Memory B cell (primary cell): ENCODE data around the gene METTL17.

Experiments used
- ATAC-seq: fragments of 150-1000 bp; cut with Tn5 transposase; 2 replicates; pipeline ENCODE4 v1.10.0; 2021; ENCODE audit warnings: low read depth, mild to moderate bottlenecking, moderate library complexity
- DNase-seq, 2 donors: peaks; one replicate each; pipeline ENCODE4 v3.0.0; 2022; ENCODE audit warnings: low spot score in 2 of 2
- H3K27ac Mint-ChIP-seq: one replicate; pipeline ENCODE4 v1.8.0; 2022; ENCODE audit warnings: mild to moderate bottlenecking, moderate library complexity, mixed read lengths
- H3K27me3 Mint-ChIP-seq: one replicate; pipeline ENCODE4 v1.8.0; 2022; ENCODE audit warnings: mixed read lengths
- H3K36me3 Mint-ChIP-seq: one replicate; pipeline ENCODE4 v1.8.0; 2022; ENCODE audit warnings: mild to moderate bottlenecking, mixed read lengths
- H3K4me1 Mint-ChIP-seq: one replicate; pipeline ENCODE4 v1.8.0; 2022; ENCODE audit warnings: mixed read lengths
- H3K4me3 Mint-ChIP-seq: one replicate; pipeline ENCODE4 v1.8.0; 2022; ENCODE audit warnings: mild to moderate bottlenecking, moderate library complexity, mixed read lengths
- H3K9me3 Mint-ChIP-seq: one replicate; pipeline ENCODE4 v1.8.0; 2022; ENCODE audit warnings: mixed read lengths

Gene METTL17

DNA sequence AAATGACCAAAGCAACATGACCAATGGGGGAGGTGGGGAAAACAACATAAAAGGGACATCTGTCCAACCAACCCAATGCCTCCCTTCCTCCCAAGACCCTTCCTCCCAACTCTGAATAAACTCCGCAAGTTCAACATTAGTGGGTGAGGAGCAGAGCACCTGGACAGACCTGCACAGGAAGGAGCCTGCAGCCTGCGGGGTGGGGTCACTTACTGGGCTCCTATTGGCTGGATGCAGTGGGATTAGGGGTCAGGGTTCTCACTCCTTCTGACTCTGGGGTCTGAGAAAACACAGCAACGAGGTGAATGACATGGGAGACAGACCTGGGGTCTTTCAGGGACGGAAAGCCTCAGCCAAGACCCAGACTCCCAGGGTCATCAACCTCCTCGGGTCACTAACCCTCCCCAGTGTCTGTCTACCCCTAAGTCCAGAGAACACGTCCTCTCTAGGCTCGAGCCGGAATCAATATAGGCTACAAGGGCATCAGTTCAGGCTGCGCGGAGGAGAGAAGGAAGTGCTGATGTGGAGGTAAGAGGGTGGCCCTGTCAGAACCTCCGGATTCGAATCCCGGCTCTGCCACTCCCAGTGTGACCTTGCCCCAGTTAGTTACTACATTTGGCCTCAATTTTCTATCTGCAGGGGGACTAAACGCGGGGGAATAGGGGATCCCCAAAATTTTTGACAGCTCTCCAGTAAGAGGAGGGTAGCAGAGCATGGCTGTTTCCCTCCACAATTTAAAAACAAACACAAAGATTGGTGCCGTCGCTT lies 34.2 kb downstream of the METTL17 start:
- peaks cover 11% of the 10 kb centered on the region for H3K4me1 Mint-ChIP-seq
- H3K36me3 Mint-ChIP-seq, result peaks cover 3% of the 10 kb centered on the region
- DNase-seq (no peak), ATAC-seq (peak; percentile 2)
- peak overlapping the region; percentile 90 for H3K4me3 Mint-ChIP-seq
- H3K27me3 Mint-ChIP-seq, result peaks cover 9% of the 10 kb centered on the region
- no peak overlapping the region for H3K27ac Mint-ChIP-seq
- no peaks in the 10 kb centered on the region for H3K9me3 Mint-ChIP-seq

DNA sequence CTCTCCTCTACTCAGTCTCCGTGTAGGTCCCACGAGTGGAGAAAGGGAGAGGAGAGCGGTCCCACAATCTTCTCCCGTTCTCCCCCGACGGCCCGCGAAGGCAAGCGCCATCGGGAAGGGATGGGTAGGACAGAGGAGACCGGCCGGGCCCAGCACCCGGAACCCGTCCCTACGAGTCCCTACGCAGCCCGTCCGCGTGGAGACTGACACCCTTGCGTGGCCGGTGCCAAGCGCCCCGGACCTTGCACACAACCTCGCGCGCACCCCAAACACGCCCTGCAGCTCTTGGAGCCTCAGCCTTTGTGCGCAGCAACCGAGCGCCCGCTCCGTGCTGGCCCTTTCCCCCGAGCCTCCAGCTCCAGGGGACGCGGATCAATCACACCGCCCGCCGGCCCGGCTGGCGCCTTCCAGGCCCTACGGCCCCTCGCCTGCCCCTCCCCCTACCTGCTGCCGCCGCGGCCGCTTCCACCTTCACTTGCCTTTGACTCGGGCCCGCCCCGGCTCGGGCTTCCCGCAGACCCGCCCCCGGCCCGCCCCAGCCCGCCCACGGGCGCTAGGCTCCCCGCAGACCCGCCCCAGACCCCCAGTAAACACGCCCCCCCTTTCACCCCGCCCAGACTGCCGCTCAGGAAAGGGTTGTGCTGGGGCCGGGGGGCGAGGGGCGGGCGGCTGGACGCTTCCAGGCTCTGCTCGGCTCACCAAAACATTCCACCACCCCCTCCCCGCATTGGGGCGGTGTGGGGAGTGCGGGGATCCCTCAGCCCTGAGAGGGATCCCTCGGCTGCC lies 35.0 kb downstream of the METTL17 start, which contains the start of gene NDRG2:
Gene NDRG2 (minus strand): TSS at position 477 of the 786 bp plus-strand sequence. CDS start 1,746 bp downstream, outside the sequence.
- H3K27ac Mint-ChIP-seq, result no peak within 1 kb of the TSS
- H3K27me3 Mint-ChIP-seq, result peaks cover 9% of the 10 kb centered on the region
- peak within 1 kb of the TSS; percentile 90 for H3K4me3 Mint-ChIP-seq
- ATAC-seq, result peak; percentile 89
- no peaks in the 10 kb centered on the region for H3K9me3 Mint-ChIP-seq
- no peaks in the 10 kb centered on the region for H3K36me3 Mint-ChIP-seq
- H3K4me1 Mint-ChIP-seq, result peaks cover 11% of the 10 kb centered on the region
- peak; percentile 58 to 59 for DNase-seq

GRCh38 chr14:21025371-21026273 lies 35.8 kb downstream of the METTL17 start:
- ATAC-seq, result no peak
- peaks cover 11% of the 10 kb centered on the region for H3K4me1 Mint-ChIP-seq
- no peaks in the 10 kb centered on the region for H3K36me3 Mint-ChIP-seq
- no peak overlapping the region for H3K27ac Mint-ChIP-seq
- DNase-seq, result peak; percentile 8 to 42
- H3K9me3 Mint-ChIP-seq, result no peaks in the 10 kb centered on the region
- H3K4me3 Mint-ChIP-seq, result peak overlapping the region; percentile 90
- peaks cover 9% of the 10 kb centered on the region for H3K27me3 Mint-ChIP-seq

- no peak for DNase-seq
- H3K9me3 Mint-ChIP-seq, result no peaks in the 10 kb centered on the region
- no peak for ATAC-seq
- H3K4me1 Mint-ChIP-seq, result peaks cover 11% of the 10 kb centered on the region
- no peaks in the 10 kb centered on the region for H3K36me3 Mint-ChIP-seq
- H3K27ac Mint-ChIP-seq, result no peak overlapping the region
- H3K4me3 Mint-ChIP-seq, result peak overlapping the region; percentile 56
- H3K27me3 Mint-ChIP-seq, result peaks cover 9% of the 10 kb centered on the region
Observed at GRCh38 chr14:21026274-21026987, 36.7 kb downstream of the METTL17 start.

DNA sequence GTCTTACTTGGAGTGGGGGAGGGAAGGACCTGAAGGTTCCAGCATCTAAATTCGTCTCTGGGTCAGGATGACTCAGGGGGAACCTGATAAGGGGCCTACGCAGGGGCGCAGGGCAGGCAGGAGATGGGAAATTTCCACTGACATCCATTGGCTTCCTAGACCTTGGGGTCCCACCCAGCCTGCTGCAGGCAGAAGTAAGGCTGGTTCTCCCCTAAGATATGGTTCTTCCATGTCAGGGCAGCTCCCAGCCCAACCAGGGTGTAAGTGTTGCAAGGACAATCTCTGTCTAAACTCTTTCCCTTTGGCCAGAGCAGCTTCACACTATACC lies 37.2 kb downstream of the METTL17 start:
- Mint-ChIP-seq H3K9me3 (no peaks in the 10 kb centered on the region), H3K4me3 (no peak overlapping the region), H3K27me3 (peaks cover 9% of the 10 kb centered on the region), H3K4me1 (peaks cover 11% of the 10 kb centered on the region), H3K27ac (no peak overlapping the region), H3K36me3 (no peaks in the 10 kb centered on the region)
- no peak for DNase-seq
- ATAC-seq, result no peak

GRCh38 chr14:21029917-21030316 lies 40.1 kb downstream of the METTL17 start, which contains the start of gene TPPP2:
Gene TPPP2, plus strand, starts transcription at chr14:21030217. Its CDS starts 365 bp downstream, at chr14:21030582.
- ATAC-seq, result no peak
- no peak for DNase-seq
- no peak within 1 kb of the TSS for H3K27ac Mint-ChIP-seq
- H3K4me1 Mint-ChIP-seq, result peaks cover 2% of the 10 kb centered on the region
- peaks cover 3% of the 10 kb centered on the region for H3K27me3 Mint-ChIP-seq
- no peaks in the 10 kb centered on the region for H3K9me3 Mint-ChIP-seq
- no peak within 1 kb of the TSS for H3K4me3 Mint-ChIP-seq
- no peaks in the 10 kb centered on the region for H3K36me3 Mint-ChIP-seq

DNA sequence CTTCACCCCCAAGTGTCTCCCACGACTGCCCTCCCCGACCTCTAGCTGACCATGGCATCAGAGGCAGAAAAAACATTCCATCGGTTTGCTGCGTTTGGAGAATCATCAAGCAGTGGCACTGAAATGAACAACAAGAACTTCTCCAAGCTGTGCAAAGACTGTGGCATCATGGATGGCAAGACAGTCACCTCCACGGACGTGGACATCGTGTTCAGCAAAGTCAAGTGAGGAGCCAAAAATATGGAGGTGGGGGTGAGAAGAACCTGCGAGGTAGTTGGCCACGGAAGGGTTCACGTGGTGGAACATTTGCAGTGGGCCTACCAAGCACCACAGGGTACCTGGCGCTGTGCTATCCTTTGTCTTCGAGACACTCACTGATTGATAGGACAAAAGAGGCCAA lies 40.8 kb downstream of the METTL17 start:
- peaks cover 3% of the 10 kb centered on the region for H3K27me3 Mint-ChIP-seq
- no peaks in the 10 kb centered on the region for H3K9me3 Mint-ChIP-seq
- no peak overlapping the region for H3K27ac Mint-ChIP-seq

DNA sequence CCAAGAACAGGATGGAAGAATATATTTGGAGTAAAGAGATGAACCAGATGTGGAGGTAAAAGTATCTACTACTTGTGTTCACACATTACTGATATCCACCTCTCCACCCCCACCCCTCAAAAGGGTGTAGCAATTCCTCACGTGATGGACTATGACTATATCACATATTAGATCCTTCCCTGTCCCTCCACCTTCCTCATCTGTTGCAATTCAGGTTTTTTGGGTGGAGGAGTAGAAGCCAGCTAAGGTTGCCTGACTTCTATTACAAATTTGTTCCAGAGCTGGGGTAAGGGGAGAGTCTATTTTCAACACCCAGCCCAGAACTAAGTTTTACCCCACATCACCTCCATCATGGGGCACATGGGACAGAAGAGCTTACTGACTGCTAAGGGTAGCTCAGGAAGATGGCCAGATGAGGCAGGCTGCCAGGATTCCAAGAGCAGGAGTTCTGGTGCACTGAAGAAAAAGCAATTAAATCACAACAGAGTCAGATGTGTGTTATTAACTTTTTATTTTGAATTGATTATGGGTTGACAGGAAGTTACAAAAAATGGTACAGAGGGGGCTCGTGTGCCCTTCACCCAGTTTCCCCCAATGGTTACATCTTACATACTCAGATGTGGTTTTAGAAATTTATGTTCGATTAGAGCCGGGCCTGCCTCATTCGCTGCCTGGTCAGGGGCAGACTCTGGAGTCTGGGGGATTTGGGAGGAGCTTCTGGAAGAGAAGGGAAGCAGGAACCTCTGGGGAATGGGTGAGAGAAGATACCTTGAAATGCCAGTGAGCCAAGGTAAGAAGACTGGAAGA lies 42.7 kb downstream of the METTL17 start:
- DNase-seq, result no peak
- Mint-ChIP-seq H3K4me3 (no peak overlapping the region), H3K27ac (no peak overlapping the region), H3K27me3 (peaks cover 4% of the 10 kb centered on the region), H3K36me3 (no peaks in the 10 kb centered on the region), H3K9me3 (no peaks in the 10 kb centered on the region), H3K4me1 (no peaks in the 10 kb centered on the region)
- no peak for ATAC-seq

More for the DNA sequence above, 40.8 kb downstream of the METTL17 start:
- ATAC-seq (no peak), DNase-seq (no peak)
- Mint-ChIP-seq H3K36me3 (no peaks in the 10 kb centered on the region), H3K4me3 (no peak overlapping the region), H3K4me1 (no peaks in the 10 kb centered on the region)

- no peak for DNase-seq
- ATAC-seq, result no peak
- no peaks in the 10 kb centered on the region for H3K4me1 Mint-ChIP-seq
- no peak overlapping the region for H3K27ac Mint-ChIP-seq
- peaks cover 8% of the 10 kb centered on the region for H3K27me3 Mint-ChIP-seq
- no peak overlapping the region for H3K4me3 Mint-ChIP-seq
- no peaks in the 10 kb centered on the region for H3K36me3 Mint-ChIP-seq
- no peaks in the 10 kb centered on the region for H3K9me3 Mint-ChIP-seq
Observed at GRCh38 chr14:21033133-21033698, 43.4 kb downstream of the METTL17 start.

DNA sequence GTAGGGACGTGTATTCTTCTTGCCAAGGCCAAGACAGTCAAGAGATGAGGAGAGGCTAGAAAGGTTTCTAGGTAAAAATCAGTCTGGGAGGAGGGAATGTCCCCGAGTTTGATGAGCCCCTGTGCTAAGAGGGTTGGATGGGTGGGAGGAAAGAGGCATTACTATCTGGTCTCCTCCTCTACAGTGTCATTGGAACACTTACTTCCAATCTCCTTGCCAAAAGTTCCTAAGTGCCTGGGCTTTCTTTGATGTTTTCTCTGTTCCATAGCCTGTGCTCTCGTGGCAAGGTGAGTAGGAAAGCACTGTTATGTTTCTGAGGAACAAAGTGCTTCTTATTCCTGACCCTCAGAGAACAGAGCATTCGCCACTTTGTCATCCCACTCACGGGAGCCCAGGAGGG lies 44.9 kb downstream of the METTL17 start, which contains the start of gene RNASE13:
Gene RNASE13 (minus strand): TSS at position 101 of the 400 bp plus-strand sequence. CDS start 519 bp downstream, outside the sequence.
- no peaks in the 10 kb centered on the region for H3K4me1 Mint-ChIP-seq
- H3K9me3 Mint-ChIP-seq, result no peaks in the 10 kb centered on the region
- no peak within 1 kb of the TSS for H3K27ac Mint-ChIP-seq
- H3K27me3 Mint-ChIP-seq, result peaks cover 8% of the 10 kb centered on the region
- DNase-seq (no peak), ATAC-seq (no peak)
- H3K4me3 Mint-ChIP-seq, result no peak within 1 kb of the TSS
- H3K36me3 Mint-ChIP-seq, result no peaks in the 10 kb centered on the region

DNA sequence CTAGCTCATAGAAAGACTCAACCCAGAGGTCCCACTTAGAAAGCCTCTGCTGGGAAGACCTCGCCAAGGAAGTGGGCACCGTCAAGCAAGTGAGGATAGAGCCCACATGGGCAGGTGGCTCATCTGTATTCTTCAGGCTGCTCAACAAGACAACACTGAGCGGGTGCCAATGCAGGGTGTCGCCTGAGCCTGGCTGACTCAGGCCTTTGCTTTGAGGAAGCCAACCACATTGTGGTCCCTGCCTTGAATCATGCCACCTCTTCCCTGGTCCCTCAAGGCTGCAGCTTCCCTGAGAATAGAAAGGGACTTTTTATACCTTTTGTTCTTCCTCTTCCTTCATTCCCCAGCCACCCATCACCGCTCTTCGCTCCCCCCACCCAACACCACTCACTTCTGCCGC lies 47.0 kb downstream of the METTL17 start:
- H3K27ac Mint-ChIP-seq, result no peak overlapping the region
- no peaks in the 10 kb centered on the region for H3K36me3 Mint-ChIP-seq
- peaks cover 10% of the 10 kb centered on the region for H3K27me3 Mint-ChIP-seq
- ATAC-seq (no peak), DNase-seq (no peak)
- no peaks in the 10 kb centered on the region for H3K9me3 Mint-ChIP-seq
- H3K4me3 Mint-ChIP-seq, result no peak overlapping the region
- H3K4me1 Mint-ChIP-seq, result no peaks in the 10 kb centered on the region

GRCh38 chr14:21037156-21037555 lies 47.4 kb downstream of the METTL17 start:
- Mint-ChIP-seq H3K4me3 (no peak overlapping the region), H3K27me3 (peaks cover 12% of the 10 kb centered on the region), H3K27ac (no peak overlapping the region), H3K9me3 (no peaks in the 10 kb centered on the region), H3K36me3 (no peaks in the 10 kb centered on the region), H3K4me1 (no peaks in the 10 kb centered on the region)
- ATAC-seq, result no peak
- no peak for DNase-seq
